MCF 10A (cell line): ENCODE data around the gene LAMP1. TPM values are rescaled to one million over a fixed set of nuclear protein-coding genes. Genes with fewer than 3 reads are reported as not detected.

Experiments
- BruUV-seq: library from RNA; stranded (reverse); fragments of 400-500 nt; replicated peaks from 2 replicates; lab custom pipeline; 2021; lab: Mats Ljungman, UMichigan
- CTCF ChIA-PET: fragments of 300-600 bp; sonication (Branson Sonifier 250); formaldehyde crosslinking; extraction: SDS; loops from one replicate; lab custom pipeline; 2021; ENCODE audit warnings: antibody characterized with exemption, inconsistent platforms; lab: Yijun Ruan, JAX
- POLR2A ChIA-PET: fragments of 300-600, 350-650 bp; sonication (Branson Sonifier 250); formaldehyde crosslinking; extraction: SDS; loops from one replicate; lab custom pipeline; 2020; ENCODE audit warnings: antibody characterized with exemption, inconsistent platforms; lab: Yijun Ruan, JAX
- DNase-seq: peaks from one replicate; pipeline ENCODE4 v3.0.0-alpha.2; 2018; ENCODE audit not compliant: unreplicated experiment
- H3K27ac Mint-ChIP-seq: one replicate; pipeline ENCODE4 v1.8.0; 2022; ENCODE audit warnings: mild to moderate bottlenecking, low read depth, mixed read lengths; ENCODE audit not compliant: unreplicated experiment
- H3K27me3 Mint-ChIP-seq: one replicate; pipeline ENCODE4 v1.8.0; 2022; ENCODE audit warnings: mixed read lengths; ENCODE audit not compliant: insufficient read depth, unreplicated experiment
- H3K36me3 Mint-ChIP-seq: one replicate; pipeline ENCODE4 v1.8.0; 2022; ENCODE audit warnings: mild to moderate bottlenecking, moderate library complexity, mixed read lengths; ENCODE audit not compliant: insufficient read depth, unreplicated experiment
- H3K4me1 Mint-ChIP-seq: one replicate; pipeline ENCODE4 v1.8.0; 2022; ENCODE audit warnings: mixed read lengths; ENCODE audit not compliant: insufficient read depth, unreplicated experiment
- H3K4me3 Mint-ChIP-seq: one replicate; pipeline ENCODE4 v1.8.0; 2022; ENCODE audit warnings: mild to moderate bottlenecking, moderate library complexity, mixed read lengths; ENCODE audit not compliant: unreplicated experiment
- H3K9me3 Mint-ChIP-seq: one replicate; pipeline ENCODE4 v1.8.0; 2022; ENCODE audit warnings: mixed read lengths; ENCODE audit not compliant: unreplicated experiment
- CTCF ChIP-seq: fragments of 200-600 bp; IDR thresholded peaks from one replicate; pipeline ENCODE4 v1.8.0; 2022; ENCODE audit warnings: antibody characterized with exemption, mild to moderate bottlenecking; ENCODE audit not compliant: unreplicated experiment
- intact Hi-C: fragments of 100-400 bp; cut with micrococcal nuclease; formaldehyde crosslinking; loops from 2 replicates; pipeline ENCODE4 v1.14.1; 2022
- total RNA-seq: library from RNA; stranded (reverse); gene quantifications from 2 replicates; pipeline ENCODE4 v1.2.3, GENCODE V29; 2022

LAMP1 gene
- total RNA-seq, 1 experiment from 2014 or later, result 150 TPM

GRCh38 chr13:113351514-113352026 is 54.5 kb downstream of the LAMP1 start:
- no peaks in the 10 kb centered on the region for H3K27me3 Mint-ChIP-seq
- intact Hi-C loops, result no loop called here
- BruUV-seq, result no TSS peak
- TF ChIP-seq CTCF, result no peak
- no peak overlapping the region for H3K4me3 Mint-ChIP-seq
- no peak for DNase-seq
- no peaks in the 10 kb centered on the region for H3K9me3 Mint-ChIP-seq
- CTCF ChIA-PET, result interaction anchor here (0.6 to 0.7 kb wide), 2 partner anchors 111 to 714 kb away, joined by 3 to 4 read pairs; no protein-coding TSS in a partner anchor
- POLR2A ChIA-PET, result no interaction called here
- H3K4me1 Mint-ChIP-seq, result no peaks in the 10 kb centered on the region
- no peaks in the 10 kb centered on the region for H3K36me3 Mint-ChIP-seq
- H3K27ac Mint-ChIP-seq, result no peak overlapping the region

- Mint-ChIP-seq H3K27ac (no peak overlapping the region), H3K4me3 (no peak overlapping the region), H3K4me1 (no peaks in the 10 kb centered on the region), H3K27me3 (no peaks in the 10 kb centered on the region), H3K9me3 (no peaks in the 10 kb centered on the region), H3K36me3 (no peaks in the 10 kb centered on the region)
- no TSS peak for BruUV-seq
- TF ChIP-seq CTCF, result no peak
- ChIA-PET POLR2A (no interaction called here), CTCF (no interaction called here)
- intact Hi-C loops, result no loop called here
- no peak for DNase-seq
Measured at GRCh38 chr13:113353254-113353653, 56.2 kb downstream of the LAMP1 start.

GRCh38 chr13:113354831-113355610 is 58.0 kb downstream of the LAMP1 start:
- POLR2A ChIA-PET, result no interaction called here
- Mint-ChIP-seq H3K27me3 (no peaks in the 10 kb centered on the region), H3K36me3 (no peaks in the 10 kb centered on the region), H3K27ac (no peak overlapping the region), H3K4me1 (no peaks in the 10 kb centered on the region), H3K4me3 (no peak overlapping the region), H3K9me3 (no peaks in the 10 kb centered on the region)
- no TSS peak for BruUV-seq
- DNase-seq, result no peak
- CTCF ChIA-PET, result no interaction called here
- intact Hi-C loops, result no loop called here
- TF ChIP-seq CTCF, result no peak

DNA sequence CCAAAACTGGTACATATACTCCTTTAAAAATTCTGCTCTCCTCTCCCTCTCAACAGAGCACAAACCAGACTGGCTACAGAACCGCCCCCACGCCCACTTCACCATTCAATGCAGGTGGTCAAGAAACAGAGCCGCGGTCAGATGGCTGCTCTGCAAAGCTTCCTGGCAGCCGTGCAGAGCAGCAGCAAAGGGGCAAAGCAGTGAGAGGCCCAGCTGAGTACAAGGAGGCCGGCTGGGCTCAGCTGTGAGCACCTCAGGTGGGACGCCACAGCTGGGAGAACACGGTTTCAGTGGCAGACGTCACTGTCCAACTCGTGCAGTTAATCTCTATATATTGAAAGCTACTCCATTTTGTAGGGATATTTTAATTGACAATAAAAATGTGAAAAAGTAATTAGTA is 58.6 kb downstream of the LAMP1 start:
- ChIA-PET CTCF (no interaction called here), POLR2A (no interaction called here)
- TF ChIP-seq CTCF, result no peak
- no TSS peak for BruUV-seq
- H3K27ac Mint-ChIP-seq, result no peak overlapping the region
- DNase-seq, result no peak
- no peaks in the 10 kb centered on the region for H3K27me3 Mint-ChIP-seq
- H3K4me3 Mint-ChIP-seq, result no peak overlapping the region
- intact Hi-C loops, result no loop called here
- H3K9me3 Mint-ChIP-seq, result no peaks in the 10 kb centered on the region
- H3K36me3 Mint-ChIP-seq, result no peaks in the 10 kb centered on the region
- no peaks in the 10 kb centered on the region for H3K4me1 Mint-ChIP-seq
